ENCODE data around the gene ZNF385D.

DNA sequence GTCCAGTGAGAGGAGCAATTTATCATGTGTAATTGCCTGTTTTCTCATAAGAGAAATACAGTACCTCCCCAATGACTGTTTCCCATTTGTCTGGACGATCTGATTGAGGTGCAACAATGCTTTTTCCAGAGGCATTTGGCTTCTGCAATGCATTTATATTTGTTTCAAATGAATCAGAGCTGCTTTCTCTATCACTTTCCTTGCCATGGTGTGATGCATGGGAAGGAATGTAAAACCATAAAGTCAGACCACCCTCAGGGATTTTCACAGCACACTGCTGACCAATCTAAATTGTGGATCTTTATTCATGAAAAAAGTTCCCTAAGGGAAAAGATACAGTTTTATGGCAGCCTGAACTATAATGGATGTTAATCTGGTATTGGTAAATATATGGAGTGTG is 333.0 kb downstream of the ZNF385D start:
- TF ChIP-seq POLR2A (IDR thresholded peaks at IDR 0.05) (no peak), EP300 (IDR thresholded peaks at IDR 0.05) (no peak)
- TF ChIP-seq, protein P1, sequence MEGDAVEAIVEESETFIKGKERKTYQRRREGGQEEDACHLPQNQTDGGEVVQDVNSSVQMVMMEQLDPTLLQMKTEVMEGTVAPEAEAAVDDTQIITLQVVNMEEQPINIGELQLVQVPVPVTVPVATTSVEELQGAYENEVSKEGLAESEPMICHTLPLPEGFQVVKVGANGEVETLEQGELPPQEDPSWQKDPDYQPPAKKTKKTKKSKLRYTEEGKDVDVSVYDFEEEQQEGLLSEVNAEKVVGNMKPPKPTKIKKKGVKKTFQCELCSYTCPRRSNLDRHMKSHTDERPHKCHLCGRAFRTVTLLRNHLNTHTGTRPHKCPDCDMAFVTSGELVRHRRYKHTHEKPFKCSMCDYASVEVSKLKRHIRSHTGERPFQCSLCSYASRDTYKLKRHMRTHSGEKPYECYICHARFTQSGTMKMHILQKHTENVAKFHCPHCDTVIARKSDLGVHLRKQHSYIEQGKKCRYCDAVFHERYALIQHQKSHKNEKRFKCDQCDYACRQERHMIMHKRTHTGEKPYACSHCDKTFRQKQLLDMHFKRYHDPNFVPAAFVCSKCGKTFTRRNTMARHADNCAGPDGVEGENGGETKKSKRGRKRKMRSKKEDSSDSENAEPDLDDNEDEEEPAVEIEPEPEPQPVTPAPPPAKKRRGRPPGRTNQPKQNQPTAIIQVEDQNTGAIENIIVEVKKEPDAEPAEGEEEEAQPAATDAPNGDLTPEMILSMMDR (IDR thresholded peaks at IDR 0.05): no peak
